SK-N-SH (cell line): ENCODE measurements around the gene NAA40. TPM values are rescaled to one million over a fixed set of nuclear protein-coding genes. Genes with fewer than 3 reads are reported as not detected.

Experiments
- CTCF ChIA-PET: fragments of 300-600, 350-600 bp; formaldehyde crosslinking; extraction: SDS; loops from one replicate; lab custom pipeline; 2021; lab: Yijun Ruan, JAX
- POLR2A ChIA-PET: fragments of 350-600 bp; sonication (Branson Sonifier 250); formaldehyde crosslinking; extraction: SDS; loops from one replicate; lab custom pipeline; 2020; ENCODE audit warnings: antibody characterized with exemption, inconsistent platforms; lab: Yijun Ruan, JAX
- DNase-seq: peaks from one replicate; pipeline ENCODE4 v3.0.0; 2012
- H2AFZ ChIP-seq: fragments of 200-600 bp; sonication (generic); 2 replicates; pipeline ENCODE4 v1.8.1; 2016; ENCODE audit warnings: antibody characterized with exemption, mild to moderate bottlenecking, low read depth
- H3F3A ChIP-seq: fragments of 200-600 bp; sonication (generic); replicated peaks from 2 replicates; pipeline ENCODE3; 2016; ENCODE audit warnings: antibody characterized with exemption, mild to moderate bottlenecking; ENCODE audit not compliant: insufficient read depth
- H3K27ac ChIP-seq, 2 experiments: fragments of 200-500 bp in 1 of 2; fragments of 200-600 bp in 1 of 2; sonication (Bioruptor generic) in 1 of 2; sonication (generic), shearing (Covaris generic) in 1 of 2; 2 replicates each; pipeline versions ENCODE4 v1.5.1 to v1.6.1; 2014 to 2016; ENCODE audit warnings: low read depth in 2 of 2, inconsistent platforms in 1 of 2, low read length in 1 of 2, mild to moderate bottlenecking in 1 of 2, mixed read lengths in 1 of 2
- H3K27me3 ChIP-seq: fragments of 200-600 bp; sonication (generic), shearing (Covaris generic); 2 replicates; pipeline ENCODE4 v1.6.1; 2016; ENCODE audit warnings: mixed run types; ENCODE audit not compliant: insufficient read depth
- H3K36me3 ChIP-seq, 2 experiments: fragments of 200-500 bp in 1 of 2; fragments of 200-600 bp in 1 of 2; sonication (Bioruptor generic) in 1 of 2; sonication (generic) in 1 of 2; replicated peaks in 1 of 2; 2 replicates each; pipeline versions ENCODE3 to v1.5.1; 2014 to 2016; ENCODE audit warnings: low read length in 1 of 2, mild to moderate bottlenecking in 1 of 2; ENCODE audit not compliant: insufficient read depth in 2 of 2, control insufficient read depth in 1 of 2
- H3K4me1 ChIP-seq, 2 experiments: fragments of 200-500 bp in 1 of 2; fragments of 200-600 bp in 1 of 2; sonication (Bioruptor generic) in 1 of 2; sonication (generic), shearing (Covaris generic) in 1 of 2; 2 replicates each; pipeline versions ENCODE4 v1.5.1 to v1.6.1; 2014 to 2016; ENCODE audit warnings: low read depth in 1 of 2, low read length in 1 of 2, mixed run types in 1 of 2; ENCODE audit not compliant: insufficient read depth in 2 of 2, control insufficient read depth in 1 of 2
- H3K4me2 ChIP-seq: fragments of 200-600 bp; sonication (generic), shearing (Covaris generic); 2 replicates; pipeline ENCODE4 v1.6.1; 2017; ENCODE audit warnings: mixed run types
- H3K4me3 ChIP-seq, 2 experiments: fragments of 200-500 bp in 1 of 2; fragments of 200-600 bp in 1 of 2; sonication (Bioruptor generic) in 1 of 2; sonication (generic), shearing (Covaris generic) in 1 of 2; 2 replicates each; pipeline versions ENCODE4 v1.5.1 to v1.8.1; 2014 to 2016; ENCODE audit warnings: low read depth in 2 of 2, inconsistent platforms in 1 of 2, low read length in 1 of 2, mild to moderate bottlenecking in 1 of 2, mixed read lengths in 1 of 2, moderate library complexity in 1 of 2
- H3K79me2 ChIP-seq: fragments of 200-600 bp; sonication (generic); 2 replicates; pipeline ENCODE4 v1.8.1; 2017; ENCODE audit warnings: mild to moderate bottlenecking; ENCODE audit not compliant: insufficient read depth
- H3K9ac ChIP-seq: fragments of 200-600 bp; sonication (generic); 2 replicates; pipeline ENCODE4 v1.6.1; 2017; ENCODE audit warnings: mixed run types
- H3K9me2 ChIP-seq: fragments of 200-600 bp; sonication (generic); 2 replicates; pipeline ENCODE4 v1.6.1; 2017; ENCODE audit warnings: mixed run types
- H3K9me3 ChIP-seq: fragments of 200-600 bp; sonication (generic); 2 replicates; pipeline ENCODE4 v1.6.1; 2017; ENCODE audit warnings: mixed run types, mild to moderate bottlenecking, moderate library complexity
- H4K20me1 ChIP-seq: fragments of 200-600 bp; sonication (generic); 2 replicates; pipeline ENCODE4 v1.6.1; 2017; ENCODE audit warnings: mild to moderate bottlenecking, mixed run types; ENCODE audit not compliant: insufficient read depth
- CHD2 ChIP-seq: fragments of 150-350 bp; IDR thresholded peaks from 2 replicates; pipeline ENCODE4 v1.6.1; 2018; ENCODE audit warnings: low read length; ENCODE audit not compliant: partially characterized antibody
- ELF1 ChIP-seq: IDR thresholded peaks from 2 replicates; pipeline ENCODE4 v1.4.0; 2012
- EZH2phosphoT487 ChIP-seq: fragments of 200-600 bp; sonication (generic); IDR thresholded peaks from 2 replicates; pipeline ENCODE4 v1.6.1; 2017; ENCODE audit warnings: low read depth, mixed run types, mild to moderate bottlenecking, antibody characterized with exemption, moderate library complexity, borderline replicate concordance
- FOSL2 ChIP-seq: IDR thresholded peaks from 2 replicates; pipeline ENCODE4 v1.4.0; 2012; ENCODE audit warnings: low read depth, mild to moderate bottlenecking, moderate library complexity, borderline replicate concordance
- FOXJ3 ChIP-seq: sonication (generic); formaldehyde crosslinking; IDR thresholded peaks from 2 replicates; pipeline ENCODE4 v1.5.1; 2020; ENCODE audit warnings: mild to moderate bottlenecking, missing genetic modification reagents
- GABPA ChIP-seq: IDR thresholded peaks from 2 replicates; pipeline ENCODE4 v1.4.0; 2012; ENCODE audit warnings: low read depth, mild to moderate bottlenecking
- JUND ChIP-seq: IDR thresholded peaks from 2 replicates; pipeline ENCODE4 v1.4.0; 2012
- MEF2A ChIP-seq: IDR thresholded peaks from 2 replicates; pipeline ENCODE4 v1.4.0; 2012; ENCODE audit warnings: low read depth, borderline replicate concordance
- NFIC ChIP-seq: IDR thresholded peaks from 2 replicates; pipeline ENCODE4 v1.4.0; 2012; ENCODE audit warnings: borderline replicate concordance
- RAD21 ChIP-seq: IDR thresholded peaks from 2 replicates; pipeline ENCODE4 v1.6.1; 2012; ENCODE audit warnings: mild to moderate bottlenecking, low read length
- SMC3 ChIP-seq: IDR thresholded peaks from 2 replicates; pipeline ENCODE4 v1.6.1; 2012; ENCODE audit warnings: low read depth, low read length, improper control_type of control experiment
- TCF12 ChIP-seq: IDR thresholded peaks from 2 replicates; pipeline ENCODE4 v1.4.0; 2012
- TEAD4 ChIP-seq: IDR thresholded peaks from 2 replicates; pipeline ENCODE4 v1.4.0; 2012; ENCODE audit warnings: mild to moderate bottlenecking, borderline replicate concordance; ENCODE audit not compliant: insufficient read depth
- YY1 ChIP-seq: IDR thresholded peaks from 2 replicates; pipeline ENCODE4 v1.4.0; 2012; ENCODE audit warnings: low read depth, mild to moderate bottlenecking
- WGBS: methylation state at CpG from one replicate; pipeline ENCODE4 v1.1.6; 2017; ENCODE audit warnings: low lambda C conversion rate; 5-methylcytosine and 5-hydroxymethylcytosine counted together
- polyA plus RNA-seq, 3 experiments: library from polyadenylated mRNA; depleted of rRNA; stranded (reverse); fragments of >200 nt; gene quantifications; 2 replicates each; pipeline ENCODE4 v1.2.3, GENCODE V29; 2012
- TF ChIP-seq, protein P1 (sequence below): IDR thresholded peaks from 2 replicates; pipeline ENCODE4 v1.6.1; 2012; ENCODE audit warnings: mild to moderate bottlenecking, low read depth, low read length, moderate library complexity
- TF ChIP-seq, protein P2 (sequence below): fragments of 150-350 bp; IDR thresholded peaks from 2 replicates; pipeline ENCODE4 v1.6.1; 2016; ENCODE audit warnings: mild to moderate bottlenecking, low read depth, low read length
- TF ChIP-seq, protein P3 (sequence below): IDR thresholded peaks from 2 replicates; pipeline ENCODE4; 2012
- TF ChIP-seq, protein P4 (sequence below): IDR thresholded peaks from 2 replicates; pipeline ENCODE4 v1.4.0; 2012; ENCODE audit warnings: low read depth
- TF ChIP-seq, protein P5 (sequence below): fragments of 150-350 bp; IDR thresholded peaks from 2 replicates; pipeline ENCODE4 v1.6.1; 2017; ENCODE audit warnings: antibody characterized with exemption, low read length, low read depth, borderline replicate concordance

The NAA40 gene
- polyA plus RNA-seq, 1 of the 3 experiments (the other 2 are of a cell fraction): 33.0 TPM

DNA sequence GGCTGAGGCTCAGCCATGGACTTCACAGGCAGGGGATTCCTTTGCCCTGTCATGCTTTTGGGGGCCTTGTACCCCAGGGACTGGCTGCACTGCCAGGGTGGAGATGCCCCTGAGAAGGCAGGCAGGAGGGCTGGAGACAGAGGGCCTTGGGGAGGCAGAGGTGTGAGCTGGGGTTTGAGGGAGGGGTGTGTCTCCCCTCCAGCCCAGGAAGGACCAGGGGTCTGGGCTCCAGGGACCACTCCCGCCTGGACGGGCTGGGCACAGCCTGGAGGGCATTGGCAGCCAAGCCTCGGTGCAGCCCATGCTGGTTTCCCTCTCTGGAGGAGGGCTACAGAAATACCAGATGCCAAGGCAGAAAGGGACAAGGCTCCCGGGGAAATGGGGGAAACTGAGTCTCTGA lies 66.9 kb downstream of the NAA40 start:
- Histone ChIP-seq H4K20me1 (peaks cover 17% of the 10 kb centered on the region), H3F3A (no peaks in the 10 kb centered on the region), H2AFZ (no peak overlapping the region), H3K27me3 (no peaks in the 10 kb centered on the region), H3K4me1 (peaks cover 0 to 15% of the 10 kb centered on the region in 2 experiments; a peak in 2 of 4 replicates), H3K4me2 (no peak overlapping the region), H3K27ac (no peak overlapping the region), H3K79me2 (no peaks in the 10 kb centered on the region), H3K9me2 (no peaks in the 10 kb centered on the region), H3K4me3 (no peak overlapping the region), H3K36me3 (peaks cover 0 to 17% of the 10 kb centered on the region in 2 experiments), H3K9me3 (no peaks in the 10 kb centered on the region), H3K9ac (no peak overlapping the region)
- TF ChIP-seq FOXJ3 (CRISPR knock-in tag): no peak
- no peak for TF ChIP-seq RAD21
- no peak for TF ChIP-seq JUND
- no peak for TF ChIP-seq NFIC
- TF ChIP-seq MEF2A: no peak
- TF ChIP-seq, protein P1, sequence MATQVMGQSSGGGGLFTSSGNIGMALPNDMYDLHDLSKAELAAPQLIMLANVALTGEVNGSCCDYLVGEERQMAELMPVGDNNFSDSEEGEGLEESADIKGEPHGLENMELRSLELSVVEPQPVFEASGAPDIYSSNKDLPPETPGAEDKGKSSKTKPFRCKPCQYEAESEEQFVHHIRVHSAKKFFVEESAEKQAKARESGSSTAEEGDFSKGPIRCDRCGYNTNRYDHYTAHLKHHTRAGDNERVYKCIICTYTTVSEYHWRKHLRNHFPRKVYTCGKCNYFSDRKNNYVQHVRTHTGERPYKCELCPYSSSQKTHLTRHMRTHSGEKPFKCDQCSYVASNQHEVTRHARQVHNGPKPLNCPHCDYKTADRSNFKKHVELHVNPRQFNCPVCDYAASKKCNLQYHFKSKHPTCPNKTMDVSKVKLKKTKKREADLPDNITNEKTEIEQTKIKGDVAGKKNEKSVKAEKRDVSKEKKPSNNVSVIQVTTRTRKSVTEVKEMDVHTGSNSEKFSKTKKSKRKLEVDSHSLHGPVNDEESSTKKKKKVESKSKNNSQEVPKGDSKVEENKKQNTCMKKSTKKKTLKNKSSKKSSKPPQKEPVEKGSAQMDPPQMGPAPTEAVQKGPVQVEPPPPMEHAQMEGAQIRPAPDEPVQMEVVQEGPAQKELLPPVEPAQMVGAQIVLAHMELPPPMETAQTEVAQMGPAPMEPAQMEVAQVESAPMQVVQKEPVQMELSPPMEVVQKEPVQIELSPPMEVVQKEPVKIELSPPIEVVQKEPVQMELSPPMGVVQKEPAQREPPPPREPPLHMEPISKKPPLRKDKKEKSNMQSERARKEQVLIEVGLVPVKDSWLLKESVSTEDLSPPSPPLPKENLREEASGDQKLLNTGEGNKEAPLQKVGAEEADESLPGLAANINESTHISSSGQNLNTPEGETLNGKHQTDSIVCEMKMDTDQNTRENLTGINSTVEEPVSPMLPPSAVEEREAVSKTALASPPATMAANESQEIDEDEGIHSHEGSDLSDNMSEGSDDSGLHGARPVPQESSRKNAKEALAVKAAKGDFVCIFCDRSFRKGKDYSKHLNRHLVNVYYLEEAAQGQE: no peak
- no peak for TF ChIP-seq ELF1
- no peak for TF ChIP-seq SMC3
- TF ChIP-seq EZH2phosphoT487: no peak
- TF ChIP-seq, protein P2, sequence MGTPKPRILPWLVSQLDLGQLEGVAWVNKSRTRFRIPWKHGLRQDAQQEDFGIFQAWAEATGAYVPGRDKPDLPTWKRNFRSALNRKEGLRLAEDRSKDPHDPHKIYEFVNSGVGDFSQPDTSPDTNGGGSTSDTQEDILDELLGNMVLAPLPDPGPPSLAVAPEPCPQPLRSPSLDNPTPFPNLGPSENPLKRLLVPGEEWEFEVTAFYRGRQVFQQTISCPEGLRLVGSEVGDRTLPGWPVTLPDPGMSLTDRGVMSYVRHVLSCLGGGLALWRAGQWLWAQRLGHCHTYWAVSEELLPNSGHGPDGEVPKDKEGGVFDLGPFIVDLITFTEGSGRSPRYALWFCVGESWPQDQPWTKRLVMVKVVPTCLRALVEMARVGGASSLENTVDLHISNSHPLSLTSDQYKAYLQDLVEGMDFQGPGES: no peak
- no peak for TF ChIP-seq TEAD4
- TF ChIP-seq YY1: no peak
- TF ChIP-seq GABPA: no peak
- POLR2A ChIA-PET: no interaction called here
- DNase-seq: no peak
- CTCF ChIA-PET: interaction anchor here (2.6 kb wide), 1 partner anchor 12 kb away, joined by 17 read pairs; no protein-coding TSS in a partner anchor
- WGBS: 60% methylated on average over 1 of the region's 4 CpGs

DNA sequence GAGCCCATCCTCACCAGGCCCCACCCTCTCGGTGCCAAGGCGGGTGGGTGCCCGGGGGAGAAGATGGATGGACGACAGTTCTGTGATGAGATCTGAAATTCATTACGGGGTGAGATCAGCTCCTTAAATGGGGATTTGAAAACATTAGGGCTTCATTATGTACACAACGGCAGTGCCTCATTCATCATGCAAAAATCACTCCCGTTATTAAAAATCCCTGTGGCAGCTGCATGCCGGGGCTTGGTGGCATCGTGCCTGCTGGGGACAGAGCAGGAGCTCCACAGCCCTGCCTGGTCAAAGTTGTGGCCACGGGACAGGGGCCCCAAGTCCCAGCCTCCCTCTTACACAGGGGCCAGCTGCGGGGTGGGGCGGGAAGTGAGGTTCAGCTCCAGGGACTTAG lies 67.6 kb downstream of the NAA40 start:
- no peaks in the 10 kb centered on the region for H3F3A ChIP-seq
- H3K9me3 ChIP-seq: no peaks in the 10 kb centered on the region
- H3K27ac ChIP-seq: no peak overlapping the region
- POLR2A ChIA-PET: interaction anchor here (1.1 kb wide), 1 partner anchor 25 kb away, joined by 3 read pairs; no protein-coding TSS in a partner anchor
- TF ChIP-seq, protein P3, sequence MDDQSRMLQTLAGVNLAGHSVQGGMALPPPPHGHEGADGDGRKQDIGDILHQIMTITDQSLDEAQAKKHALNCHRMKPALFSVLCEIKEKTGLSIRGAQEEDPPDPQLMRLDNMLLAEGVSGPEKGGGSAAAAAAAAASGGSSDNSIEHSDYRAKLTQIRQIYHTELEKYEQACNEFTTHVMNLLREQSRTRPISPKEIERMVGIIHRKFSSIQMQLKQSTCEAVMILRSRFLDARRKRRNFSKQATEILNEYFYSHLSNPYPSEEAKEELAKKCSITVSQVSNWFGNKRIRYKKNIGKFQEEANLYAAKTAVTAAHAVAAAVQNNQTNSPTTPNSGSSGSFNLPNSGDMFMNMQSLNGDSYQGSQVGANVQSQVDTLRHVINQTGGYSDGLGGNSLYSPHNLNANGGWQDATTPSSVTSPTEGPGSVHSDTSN: no peak
- TF ChIP-seq, protein P4, sequence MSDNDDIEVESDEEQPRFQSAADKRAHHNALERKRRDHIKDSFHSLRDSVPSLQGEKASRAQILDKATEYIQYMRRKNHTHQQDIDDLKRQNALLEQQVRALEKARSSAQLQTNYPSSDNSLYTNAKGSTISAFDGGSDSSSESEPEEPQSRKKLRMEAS: no peak
- no peak for TF ChIP-seq MEF2A
- TF ChIP-seq RAD21: no peak
- no peak for TF ChIP-seq CHD2
- TF ChIP-seq TCF12: no peak
- TF ChIP-seq FOSL2: no peak
- no peak for TF ChIP-seq GABPA
- TF ChIP-seq, protein P5, sequence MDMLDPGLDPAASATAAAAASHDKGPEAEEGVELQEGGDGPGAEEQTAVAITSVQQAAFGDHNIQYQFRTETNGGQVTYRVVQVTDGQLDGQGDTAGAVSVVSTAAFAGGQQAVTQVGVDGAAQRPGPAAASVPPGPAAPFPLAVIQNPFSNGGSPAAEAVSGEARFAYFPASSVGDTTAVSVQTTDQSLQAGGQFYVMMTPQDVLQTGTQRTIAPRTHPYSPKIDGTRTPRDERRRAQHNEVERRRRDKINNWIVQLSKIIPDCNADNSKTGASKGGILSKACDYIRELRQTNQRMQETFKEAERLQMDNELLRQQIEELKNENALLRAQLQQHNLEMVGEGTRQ: no peak
- TF ChIP-seq, all 33 proteins: peak for 0
- peaks cover 17% of the 10 kb centered on the region for H4K20me1 ChIP-seq
- H3K36me3 ChIP-seq: peaks cover 0 to 12% of the 10 kb centered on the region in 2 experiments
- no peaks in the 10 kb centered on the region for H3K79me2 ChIP-seq
- peaks cover 0 to 15% of the 10 kb centered on the region in 2 experiments; a peak in 2 of 4 replicates for H3K4me1 ChIP-seq
- DNase-seq: no peak
- no peaks in the 10 kb centered on the region for H3K9me2 ChIP-seq
- H3K4me2 ChIP-seq: no peak overlapping the region
- WGBS: 84% methylated on average over 10 of the region's 12 CpGs
- CTCF ChIA-PET: interaction anchor here (1.2 to 2.6 kb wide), 3 partner anchors 11 to 142 kb away, joined by 5 to 17 read pairs (median 6); no protein-coding TSS in a partner anchor
- no peaks in the 10 kb centered on the region for H3K27me3 ChIP-seq
- H3K9ac ChIP-seq: no peak overlapping the region
- H3K4me3 ChIP-seq: no peak overlapping the region
- H2AFZ ChIP-seq: no peak overlapping the region
